NCI-H526 treated with DMSO at 0.1 percent for 48 hours (cell line): ENCODE results near the gene OFD1.
"Not testable (repeated sequence)": the region's sequence is repeated elsewhere in the genome, so short reads cannot be mapped to it uniquely, and the experiment has no call there.

Source experiments
- DNase-seq: peaks from one replicate; lab custom pipeline; 2025; lab: John Stamatoyannopoulos, UW

The OFD1 gene

GRCh38 chrX:13703589-13703988 is 31.0 kb upstream of the OFD1 start:
- no peak for DNase-seq

GRCh38 chrX:13711141-13711540 is 23.4 kb upstream of the OFD1 start:
- no peak for DNase-seq

DNA sequence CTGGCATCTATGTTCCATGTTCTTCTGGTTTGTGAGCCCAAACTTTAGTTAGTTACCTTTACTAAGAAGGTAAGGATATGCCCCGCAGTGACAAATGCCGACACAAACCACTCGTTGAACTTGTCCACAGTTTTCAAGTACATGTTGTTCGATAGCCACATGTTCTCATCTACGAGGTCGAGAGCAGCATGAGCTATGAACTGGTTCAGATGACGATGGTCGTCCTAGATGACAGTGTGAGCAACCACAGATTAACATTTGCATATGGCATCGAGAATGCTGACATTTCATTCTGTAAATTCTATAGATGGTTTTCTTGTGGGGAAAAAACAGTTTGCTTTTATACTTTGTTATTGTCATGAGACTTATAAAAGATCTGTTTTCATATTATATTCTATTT is 18.1 kb upstream of the OFD1 start:
- DNase-seq: no peak

GRCh38 chrX:13716905-13717304 is 17.6 kb upstream of the OFD1 start:
- no peak for DNase-seq

GRCh38 chrX:13717700-13718472 is 16.7 kb upstream of the OFD1 start:
- no peak for DNase-seq

GRCh38 chrX:13719192-13719856 is 15.2 kb upstream of the OFD1 start:
- DNase-seq: no peak

DNA sequence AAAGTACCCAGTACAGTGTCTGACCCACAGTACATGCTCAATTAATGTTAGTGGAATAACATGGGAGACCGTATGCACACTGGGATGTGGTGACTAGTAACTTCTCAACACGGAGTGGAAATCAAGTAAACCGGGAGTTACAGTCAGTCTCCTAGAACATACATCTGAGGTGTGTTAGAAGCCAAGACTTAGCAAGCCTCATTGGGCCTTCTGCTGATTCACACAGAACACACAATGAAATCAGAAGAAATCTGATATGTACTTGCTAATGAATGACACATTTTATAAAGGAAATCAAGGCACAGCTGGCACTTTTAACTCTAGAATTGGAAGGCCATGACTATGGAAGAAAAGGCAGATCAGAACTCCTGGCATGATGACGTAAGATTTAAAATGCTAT is 13.2 kb upstream of the OFD1 start:
- no peak for DNase-seq

GRCh38 chrX:13721819-13722519 is 12.6 kb upstream of the OFD1 start:
- DNase-seq: peak; percentile 17

DNA sequence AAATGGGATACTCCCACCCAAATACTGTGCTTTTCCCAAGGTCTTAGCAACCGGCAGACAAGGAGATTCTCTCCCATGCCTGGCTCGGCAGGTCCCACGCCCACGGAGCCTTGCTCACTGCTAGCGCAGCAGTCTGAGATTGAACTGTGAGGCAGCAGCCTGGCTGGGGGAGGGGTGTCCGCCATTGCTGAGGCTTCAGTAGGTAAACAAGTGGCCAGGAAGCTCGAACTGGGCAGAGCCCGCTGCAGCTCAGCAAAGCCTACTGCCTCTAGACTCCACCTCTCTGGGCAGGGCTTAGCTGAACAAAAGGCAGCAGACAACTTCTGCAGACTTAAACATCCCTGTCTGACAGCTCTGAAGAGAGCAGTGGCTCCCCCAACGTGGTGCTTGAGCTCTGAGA is 9.7 kb upstream of the OFD1 start:
- DNase-seq: not testable (repeated sequence)

DNA sequence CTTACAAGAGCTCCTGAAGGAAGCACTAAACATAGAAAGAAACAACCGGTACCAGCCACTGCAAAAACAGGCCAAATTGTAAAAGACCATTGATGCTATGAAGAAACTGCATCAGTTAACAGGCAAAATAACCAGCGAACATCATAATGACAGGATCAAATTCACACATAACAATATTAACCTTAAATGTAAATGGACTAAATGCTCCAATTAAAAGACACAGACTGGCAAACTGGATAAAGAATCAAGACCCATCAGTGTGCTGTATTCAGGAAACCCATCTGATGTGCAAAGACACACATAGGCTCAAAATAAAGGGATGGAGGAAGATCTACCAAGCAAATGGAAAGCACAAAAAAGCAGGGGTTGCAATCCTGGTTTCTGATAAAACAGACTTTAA is 8.0 kb upstream of the OFD1 start:
- not testable (repeated sequence) for DNase-seq

DNA sequence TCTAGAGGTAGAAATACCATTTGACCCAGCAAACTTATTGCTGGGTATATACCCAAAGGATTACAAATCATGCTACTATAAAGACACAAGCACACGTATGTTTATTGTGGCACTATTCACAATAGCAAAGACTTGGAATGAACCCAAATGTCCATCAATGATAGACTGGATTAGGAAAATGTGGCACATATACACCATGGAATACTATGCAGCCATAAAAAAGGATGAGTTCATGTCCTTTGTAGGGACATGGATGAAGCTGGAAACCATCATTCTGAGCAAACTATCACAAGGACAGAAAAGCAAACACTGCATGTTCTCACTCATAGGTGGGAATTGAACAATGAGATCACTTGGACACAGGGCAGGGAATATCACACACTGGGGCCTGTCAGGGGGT is 4.0 kb upstream of the OFD1 start:
- DNase-seq: not testable (repeated sequence)

DNA sequence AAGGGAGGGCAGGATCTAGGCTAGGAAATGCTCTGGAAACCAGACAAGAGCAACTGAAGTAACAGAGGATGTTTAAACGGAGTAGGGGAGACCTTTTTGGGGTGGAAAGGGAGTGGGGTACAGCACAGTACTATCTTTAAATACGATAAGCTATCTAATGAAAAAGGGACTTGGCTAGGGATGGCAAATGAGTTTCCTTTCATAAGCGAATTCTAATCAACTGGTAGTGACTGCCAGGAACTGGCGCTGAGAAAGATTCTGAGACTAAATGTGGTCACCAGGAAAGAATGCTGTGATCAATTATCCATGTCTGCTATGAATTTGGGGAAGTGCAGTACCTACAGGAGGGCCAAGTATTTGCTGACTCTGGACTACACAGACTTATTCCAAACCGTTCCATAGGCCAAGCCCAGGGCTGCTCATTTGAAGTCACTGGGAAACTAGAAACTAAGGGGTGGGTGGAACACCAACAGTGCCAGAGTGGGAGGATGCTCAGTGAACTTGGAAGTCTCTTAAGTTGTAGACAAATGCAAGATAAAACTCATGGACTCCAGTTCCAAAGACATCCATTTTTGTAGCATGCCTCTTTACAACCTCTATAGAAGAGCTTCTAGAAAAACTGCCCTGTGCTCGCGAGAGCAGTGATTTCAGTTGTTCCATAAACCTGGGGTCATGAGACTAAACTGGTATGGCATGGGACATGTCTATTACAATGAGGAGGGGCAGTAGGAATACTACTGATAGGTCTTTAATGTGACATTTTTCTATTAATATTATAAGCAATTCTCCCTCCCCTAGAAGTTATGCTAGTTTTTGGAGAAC is 2.1 kb upstream of the OFD1 start:
- no peak for DNase-seq

DNA sequence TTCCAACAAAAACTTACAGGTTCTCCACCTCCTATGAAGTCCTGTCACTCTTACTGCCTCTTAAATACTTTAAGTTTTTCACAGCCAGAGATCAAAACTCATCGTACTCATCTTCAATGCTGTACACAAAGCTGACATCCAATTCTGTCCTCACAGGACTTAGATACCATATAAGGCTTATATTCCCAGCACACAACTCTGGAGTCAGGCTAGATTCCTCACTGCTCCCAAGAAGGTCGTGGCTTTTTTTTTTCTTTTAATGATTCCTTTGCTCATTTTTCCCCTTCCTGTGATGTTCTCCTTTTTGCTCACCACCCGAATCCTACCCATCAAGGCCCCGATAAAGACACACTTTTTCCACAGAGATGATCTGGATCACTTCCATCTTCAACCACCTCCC is 1.0 kb upstream of the OFD1 start:
- DNase-seq: no peak

DNA sequence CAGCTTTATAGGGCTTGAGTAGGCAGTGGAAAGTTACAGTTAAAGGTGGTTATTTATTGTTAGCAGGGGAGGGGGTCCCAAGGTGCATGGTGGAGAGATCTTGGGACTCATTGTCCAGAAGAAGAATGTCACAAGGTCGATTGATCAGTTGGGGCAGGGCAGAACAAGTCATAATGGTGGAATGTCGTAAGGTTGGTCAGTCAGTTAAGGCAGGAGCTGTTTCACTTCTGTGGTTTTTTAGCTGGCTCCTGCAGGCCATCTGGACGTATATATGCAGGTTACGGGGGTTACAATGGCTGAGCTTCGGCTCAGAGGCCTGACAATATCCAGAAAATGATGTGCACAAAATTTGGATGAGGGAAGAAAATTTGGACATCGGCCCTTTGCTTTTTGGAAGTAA is 7.1 kb downstream of the OFD1 start:
- DNase-seq: no peak

- DNase-seq: no peak
Observed at GRCh38 chrX:13742397-13743176, 8.0 kb downstream of the OFD1 start.

DNA sequence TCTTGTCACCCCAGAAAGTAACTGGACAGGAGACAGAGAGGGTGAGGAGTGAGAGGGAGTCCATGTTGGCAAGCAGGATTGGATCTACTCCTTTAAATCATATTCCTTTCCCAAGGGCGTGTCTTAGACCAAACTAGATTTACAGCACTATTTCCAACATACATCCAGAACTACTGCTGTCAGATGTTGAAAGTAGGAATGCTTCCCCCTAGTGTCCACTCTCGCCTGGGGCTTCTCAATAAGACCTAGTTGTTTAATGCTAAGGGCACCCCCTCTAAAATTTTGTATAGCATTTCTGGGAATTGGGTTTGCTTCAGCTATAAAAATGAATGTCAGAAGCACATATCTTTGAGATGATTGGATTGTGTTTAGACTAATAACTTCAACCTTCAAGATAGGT is 13.3 kb downstream of the OFD1 start:
- peak; percentile 43 for DNase-seq

GRCh38 chrX:13748486-13748885 is 13.9 kb downstream of the OFD1 start:
- DNase-seq: no peak

DNA sequence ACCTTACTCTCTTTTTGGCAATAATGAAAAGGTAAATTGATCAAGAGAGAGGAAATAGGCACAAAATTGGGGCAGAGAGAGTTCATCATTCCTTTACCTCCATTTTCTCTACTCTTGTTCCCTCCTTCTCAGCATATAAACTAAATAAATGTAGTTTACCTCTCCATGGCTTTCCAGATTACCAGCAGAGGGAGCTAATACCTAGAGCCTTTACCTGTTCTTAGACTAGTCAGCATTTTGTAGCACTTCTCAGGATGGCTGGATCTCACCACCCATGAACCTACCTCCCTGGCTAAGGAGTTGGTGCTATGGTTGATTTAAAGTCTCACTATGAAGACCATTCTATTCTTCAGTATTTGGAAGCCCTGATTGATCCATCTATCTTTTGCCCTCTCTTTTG is 15.7 kb downstream of the OFD1 start:
- peak; percentile 53 for DNase-seq

DNA sequence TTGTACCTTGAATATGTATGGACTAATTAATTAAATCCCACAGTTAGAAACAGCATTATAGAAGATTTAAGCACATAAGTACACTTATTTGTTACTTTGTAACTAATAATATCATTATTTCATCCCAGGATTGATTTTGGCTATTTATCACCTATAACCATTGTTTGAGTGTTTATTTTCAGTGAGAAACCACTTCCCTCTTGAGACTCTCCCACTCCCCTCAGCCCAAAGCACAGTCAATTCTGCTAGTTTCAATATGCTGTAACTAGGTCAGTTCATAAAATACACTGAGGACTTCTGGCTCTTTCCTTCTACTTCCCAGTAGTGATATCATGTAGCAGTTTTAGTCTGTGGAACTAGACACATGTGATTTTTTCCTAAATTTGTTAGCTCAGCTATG is 16.3 kb downstream of the OFD1 start:
- no peak for DNase-seq

- no peak for DNase-seq
Observed at GRCh38 chrX:13752141-13752540, 17.6 kb downstream of the OFD1 start.

GRCh38 chrX:13752646-13753045 is 18.1 kb downstream of the OFD1 start:
- no peak for DNase-seq

DNA sequence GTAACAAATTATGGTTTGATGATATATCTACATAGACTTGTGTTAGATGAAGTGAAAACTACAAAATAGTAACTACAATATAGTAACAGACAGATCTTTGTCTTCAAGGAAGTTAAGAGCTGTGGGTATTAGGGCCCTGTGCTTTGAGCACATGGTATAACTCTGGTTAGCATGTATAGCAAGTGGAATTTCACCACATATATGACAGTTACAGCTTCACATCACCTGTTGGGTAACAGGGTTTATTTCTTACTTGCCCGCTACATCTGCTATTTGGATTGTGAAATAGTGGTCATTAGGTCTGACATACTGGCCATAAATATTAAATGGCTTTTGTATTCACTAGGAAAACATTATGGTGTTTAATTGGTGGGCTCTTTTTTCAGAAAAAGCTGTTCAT is 20.2 kb downstream of the OFD1 start:
- no peak for DNase-seq
